IMR-90 (cell line): ENCODE measurements around the gene C8A. TPM values are rescaled to one million over a fixed set of nuclear protein-coding genes. Genes with fewer than 3 reads are reported as not detected.

Experiments
- ATAC-seq: fragments of 200-7000 bp; cut with Tn5 transposase; 2 replicates; pipeline ENCODE4 v1.9.1; 2020; ENCODE audit warnings: low read depth, mild to moderate bottlenecking, moderate library complexity
- BruUV-seq: library from RNA; stranded (reverse); fragments of 400-500 nt; replicated peaks from 2 replicates; lab custom pipeline; 2021; lab: Mats Ljungman, UMichigan
- CTCF ChIA-PET: fragments of 300-600 bp; formaldehyde crosslinking; extraction: SDS; loops from one replicate; lab custom pipeline; 2021; ENCODE audit warnings: antibody characterized with exemption; lab: Yijun Ruan, JAX
- POLR2A ChIA-PET: fragments of 300-600 bp; sonication (Branson Sonifier 250); formaldehyde crosslinking; loops from one replicate; lab custom pipeline; 2022; ENCODE audit warnings: antibody characterized with exemption; ENCODE audit not compliant: unreplicated experiment; lab: Charles Lee
- DNase-seq: peaks from one replicate; pipeline ENCODE4 v3.0.0; 2013
- H2AFZ ChIP-seq: replicated peaks from 2 replicates; pipeline ENCODE3; 2013; ENCODE audit warnings: low read length, mild to moderate bottlenecking; ENCODE audit not compliant: poor library complexity
- H2AK5ac ChIP-seq: 2 replicates; pipeline ENCODE4 v1.6.1; 2013; ENCODE audit warnings: low read depth, low read length, inconsistent platforms
- H2AK9ac ChIP-seq: replicated peaks from 2 replicates; pipeline ENCODE3; 2013; ENCODE audit warnings: mild to moderate bottlenecking, low read depth, low read length, moderate library complexity; ENCODE audit not compliant: poor library complexity
- H2BK120ac ChIP-seq: 2 replicates; pipeline ENCODE4 v1.6.1; 2013; ENCODE audit warnings: low read depth, low read length, inconsistent platforms
- H2BK15ac ChIP-seq: 3 replicates; pipeline ENCODE4 v1.6.1; 2013; ENCODE audit warnings: low read depth, low read length, inconsistent platforms
- H2BK20ac ChIP-seq: 2 replicates; pipeline ENCODE4 v1.6.1; 2013; ENCODE audit warnings: low read depth, mild to moderate bottlenecking, inconsistent platforms, low read length, moderate library complexity
- H2BK5ac ChIP-seq: 2 replicates; pipeline ENCODE4 v1.6.1; 2013; ENCODE audit warnings: mild to moderate bottlenecking, low read depth, low read length, inconsistent platforms; ENCODE audit not compliant: poor library complexity, severe bottlenecking
- H3K14ac ChIP-seq: replicated peaks from 2 replicates; pipeline ENCODE4 v1.6.1; 2013; ENCODE audit warnings: low read depth, low read length, inconsistent platforms
- H3K18ac ChIP-seq: 2 replicates; pipeline ENCODE4 v1.6.1; 2013; ENCODE audit warnings: low read depth, low read length, control low read depth
- H3K23ac ChIP-seq: 2 replicates; pipeline ENCODE4 v1.6.1; 2013; ENCODE audit warnings: low read depth, low read length, inconsistent platforms
- H3K27ac ChIP-seq: 2 replicates; pipeline ENCODE4 v1.5.1; 2013; ENCODE audit warnings: mild to moderate bottlenecking, control low read depth, low read length; ENCODE audit not compliant: insufficient read depth
- H3K27me3 ChIP-seq: 2 replicates; pipeline ENCODE4 v1.6.1; 2013; ENCODE audit warnings: low read length; ENCODE audit not compliant: control insufficient read depth, insufficient read depth
- H3K36me3 ChIP-seq: 2 replicates; pipeline ENCODE4 v1.6.1; 2013; ENCODE audit warnings: low read length, mixed read lengths; ENCODE audit not compliant: control insufficient read depth, insufficient read depth
- H3K4ac ChIP-seq: 2 replicates; pipeline ENCODE4 v1.6.1; 2013; ENCODE audit warnings: low read depth, low read length, inconsistent platforms
- H3K4me1 ChIP-seq: 2 replicates; pipeline ENCODE4 v1.6.1; 2013; ENCODE audit warnings: low read length, mixed read lengths; ENCODE audit not compliant: control insufficient read depth, insufficient read depth
- H3K4me2 ChIP-seq: 2 replicates; pipeline ENCODE4 v1.6.1; 2013; ENCODE audit warnings: low read depth, mild to moderate bottlenecking, control low read depth, low read length, moderate library complexity
- H3K4me3 ChIP-seq: 2 replicates; pipeline ENCODE4 v1.5.1; 2013; ENCODE audit warnings: low read depth, mild to moderate bottlenecking, control low read depth, low read length, moderate library complexity; ENCODE audit not compliant: insufficient read depth
- H3K56ac ChIP-seq: 2 replicates; pipeline ENCODE4 v1.6.1; 2013; ENCODE audit warnings: low read length, inconsistent platforms; ENCODE audit not compliant: insufficient read depth; ENCODE audit errors: extremely low read depth
- H3K79me1 ChIP-seq, 2 experiments: 2 replicates each; pipeline ENCODE4 v1.6.1; 2013; ENCODE audit warnings: low read length in 2 of 2, inconsistent platforms in 1 of 2, low read depth in 1 of 2
- H3K9ac ChIP-seq: 2 replicates; pipeline ENCODE4 v1.6.1; 2013; ENCODE audit warnings: low read depth, low read length, control low read depth
- H3K9me1 ChIP-seq: 2 replicates; pipeline ENCODE4 v1.6.1; 2013; ENCODE audit warnings: low read length, inconsistent platforms; ENCODE audit not compliant: insufficient read depth
- H3K9me3 ChIP-seq: 2 replicates; pipeline ENCODE4 v1.6.1; 2013; ENCODE audit warnings: low read length; ENCODE audit not compliant: control insufficient read depth, insufficient read depth
- H4K20me1 ChIP-seq: 2 replicates; pipeline ENCODE4 v1.6.1; 2013; ENCODE audit warnings: low read length, inconsistent platforms; ENCODE audit not compliant: insufficient read depth
- H4K5ac ChIP-seq: 2 replicates; pipeline ENCODE4 v1.6.1; 2013; ENCODE audit warnings: mild to moderate bottlenecking, low read depth, low read length, control low read depth
- H4K8ac ChIP-seq, 2 experiments: 2 replicates each; pipeline ENCODE4 v1.6.1; 2013; ENCODE audit warnings: low read depth in 2 of 2, low read length in 2 of 2, control low read depth in 1 of 2, inconsistent platforms in 1 of 2
- H4K91ac ChIP-seq: 2 replicates; pipeline ENCODE4 v1.6.1; 2013; ENCODE audit warnings: low read depth, low read length, inconsistent platforms; ENCODE audit not compliant: insufficient read depth
- BHLHE40 ChIP-seq: fragments of 150-350 bp; IDR thresholded peaks from 2 replicates; pipeline ENCODE4 v1.6.1; 2016; ENCODE audit warnings: mild to moderate bottlenecking, low read depth, low read length
- CEBPB ChIP-seq: IDR thresholded peaks from 2 replicates; pipeline ENCODE4 v1.6.1; 2012; ENCODE audit warnings: low read depth, low read length, improper control_type of control experiment
- CHD1 ChIP-seq: IDR thresholded peaks from 2 replicates; pipeline ENCODE4 v1.6.1; 2012; ENCODE audit warnings: low read depth, low read length, improper control_type of control experiment
- CTCF ChIP-seq: conservative IDR thresholded peaks from 2 replicates; pipeline ENCODE4 v1.5.1; 2012; ENCODE audit warnings: mild to moderate bottlenecking, low read depth, low read length, improper control_type of control experiment
- ELK1 ChIP-seq: fragments of 150-350 bp; IDR thresholded peaks from 2 replicates; pipeline ENCODE4 v1.6.1; 2016; ENCODE audit warnings: low read depth, mild to moderate bottlenecking, low read length, moderate library complexity, borderline replicate concordance
- FOS ChIP-seq: fragments of 150-350 bp; IDR thresholded peaks from 2 replicates; pipeline ENCODE4 v1.6.1; 2016; ENCODE audit warnings: low read depth, low read length
- MAFK ChIP-seq: IDR thresholded peaks from 2 replicates; pipeline ENCODE4 v1.6.1; 2012; ENCODE audit warnings: low read depth, low read length, improper control_type of control experiment
- MAZ ChIP-seq: IDR thresholded peaks from 2 replicates; pipeline ENCODE4 v1.6.1; 2012; ENCODE audit warnings: low read depth, mild to moderate bottlenecking, low read length, improper control_type of control experiment, moderate library complexity, borderline replicate concordance
- MXI1 ChIP-seq: IDR thresholded peaks from 2 replicates; pipeline ENCODE4 v1.6.1; 2012; ENCODE audit warnings: low read depth, mild to moderate bottlenecking, low read length, moderate library complexity, borderline replicate concordance
- NFE2L2 ChIP-seq: fragments of 150-350 bp; IDR thresholded peaks from 2 replicates; pipeline ENCODE4 v1.6.1; 2016; ENCODE audit warnings: low read depth, mild to moderate bottlenecking, low read length
- POLR2A ChIP-seq: IDR thresholded peaks from 2 replicates; pipeline ENCODE4 v1.6.1; 2012; ENCODE audit warnings: mild to moderate bottlenecking, low read depth, low read length
- RAD21 ChIP-seq: IDR thresholded peaks from 2 replicates; pipeline ENCODE4 v1.6.1; 2012; ENCODE audit warnings: low read length, improper control_type of control experiment
- RCOR1 ChIP-seq: IDR thresholded peaks from 2 replicates; pipeline ENCODE4 v1.6.1; 2012; ENCODE audit warnings: mild to moderate bottlenecking, low read length, improper control_type of control experiment; ENCODE audit not compliant: insufficient replicate concordance
- RFX5 ChIP-seq: IDR thresholded peaks from 2 replicates; pipeline ENCODE4 v1.8.0; 2012; ENCODE audit warnings: low read depth, mild to moderate bottlenecking, low read length, moderate library complexity
- SMC3 ChIP-seq: fragments of 150-350 bp; IDR thresholded peaks from 2 replicates; pipeline ENCODE4 v1.6.1; 2016; ENCODE audit warnings: low read depth, mild to moderate bottlenecking, antibody characterized with exemption, low read length, moderate library complexity
- USF2 ChIP-seq: fragments of 150-350 bp; IDR thresholded peaks from 2 replicates; pipeline ENCODE4 v1.6.1; 2017; ENCODE audit warnings: mild to moderate bottlenecking, antibody characterized with exemption, low read length, low read depth
- WGBS, 2 experiments: methylation state at CpG; one replicate each; pipeline versions ENCODE4 v1.1.5 to v1.1.7; 2013; ENCODE audit warnings: missing lambda C conversion rate in 2 of 2; ENCODE audit not compliant: insufficient read length in 1 of 2; ENCODE audit errors: extremely low coverage in 2 of 2; 5-methylcytosine and 5-hydroxymethylcytosine counted together
- dilution Hi-C: fragments of 300-500 bp; cut with HindIII; formaldehyde crosslinking; loops from one replicate; pipeline ENCODE4 v1.14.3; 2018; ENCODE audit warnings: low sequenced_read_pairs; ENCODE audit not compliant: unreplicated experiment
- in situ Hi-C: fragments of 300-500 bp; cut with MboI; formaldehyde crosslinking; loops from 3 replicates; pipeline ENCODE4 v1.14.3; 2019; ENCODE audit warnings: low sequenced_read_pairs, inconsistent platforms, mixed read lengths
- intact Hi-C: fragments of 100-400 bp; cut with micrococcal nuclease; formaldehyde crosslinking; loops from 2 replicates; pipeline ENCODE4 v1.10.0; 2022
- polyA plus RNA-seq, 3 experiments: library from polyadenylated mRNA; depleted of rRNA; stranded (reverse); fragments of >200 nt; gene quantifications; 2 replicates each; pipeline ENCODE4 v1.2.3, GENCODE V29; 2012; ENCODE audit warnings: low replicate concordance in 1 of 3
- total RNA-seq: library from RNA; depleted of rRNA; stranded (reverse); fragments of >200 nt; gene quantifications from 2 replicates; pipeline ENCODE4 v1.2.3, GENCODE V29; 2012

Gene C8A
- total and polyA plus RNA-seq, 2 of the 4 experiments (the other 2 are of a cell fraction) = not detected

- H3K56ac ChIP-seq = no peak overlapping the region
- in situ Hi-C loops = loop anchor here (25.0 kb wide), 1 partner anchor 643 kb away; no protein-coding TSS in a partner anchor
- H3K27ac ChIP-seq = no peak overlapping the region
- H3K14ac ChIP-seq = no peak overlapping the region
- dilution Hi-C loops = no loop called here
- peaks cover 2% of the 10 kb centered on the region; the same call in 1 of the 2 replicates for H3K9me3 ChIP-seq
- no peak overlapping the region for H2AK5ac ChIP-seq
- ChIA-PET POLR2A (no interaction called here), CTCF (interaction anchor here (1.2 kb wide), 1 partner anchor 11 kb away, joined by 3 read pairs; no protein-coding TSS in a partner anchor)
- no peak overlapping the region for H3K4me3 ChIP-seq
- H2BK20ac ChIP-seq = no peak overlapping the region
- H3K9ac ChIP-seq = no peak overlapping the region
- no peak overlapping the region for H2BK120ac ChIP-seq
- no peaks in the 10 kb centered on the region for H3K79me1 ChIP-seq
- no peak overlapping the region for H4K8ac ChIP-seq
- no peak overlapping the region for H3K23ac ChIP-seq
- no peak overlapping the region for H3K4ac ChIP-seq
- DNase-seq (no peak), ATAC-seq (no peak)
- H2BK5ac ChIP-seq = no peak overlapping the region
- H3K36me3 ChIP-seq = no peaks in the 10 kb centered on the region
- H2AK9ac ChIP-seq = no peak overlapping the region
- no peak overlapping the region for H3K18ac ChIP-seq
- H3K27me3 ChIP-seq = no peaks in the 10 kb centered on the region
- H4K5ac ChIP-seq = no peak overlapping the region
- no peaks in the 10 kb centered on the region; the same call in 1 of the 2 replicates for H3K4me1 ChIP-seq
- intact Hi-C loops = no loop called here
- WGBS, 2 experiments = 71% methylated on average over 6 of the region's 9 CpGs; no CpG with 5 or more reads in 1 of the 2 experiments
- no TSS peak for BruUV-seq
- H2AFZ ChIP-seq = no peak overlapping the region
- H4K91ac ChIP-seq = no peak overlapping the region
- no peaks in the 10 kb centered on the region for H3K9me1 ChIP-seq
- H2BK15ac ChIP-seq = no peak overlapping the region
- no peak overlapping the region for H3K4me2 ChIP-seq
- TF ChIP-seq BHLHE40 = no peak
- no peak for TF ChIP-seq USF2
- TF ChIP-seq RAD21 = no peak
- no peak for TF ChIP-seq FOS
- TF ChIP-seq NFE2L2 = no peak
- TF ChIP-seq RFX5 = no peak
- no peak for TF ChIP-seq MAZ
- no peak for TF ChIP-seq POLR2A
- no peak for TF ChIP-seq SMC3
- TF ChIP-seq CEBPB = no peak
- no peak for TF ChIP-seq MAFK
- TF ChIP-seq CTCF = no peak
- TF ChIP-seq MXI1 = no peak
- no peak for TF ChIP-seq ELK1
- no peak for TF ChIP-seq RCOR1
- no peak for TF ChIP-seq CHD1
- no peaks in the 10 kb centered on the region for H4K20me1 ChIP-seq
Observed at GRCh38 chr1:56844545-56845136, 10.0 kb upstream of the C8A start.
